ENCODE measurements around the gene PRDM15.

PRDM15 gene

GRCh38 chr21:41775149-41775472 is 104.0 kb downstream of the PRDM15 start:
- Histone ChIP-seq H3K27ac (ENCODE audit: low read depth in 2 of 2, low read length in 2 of 2) (no peak overlapping the region), H3K9ac (ENCODE audit: low read depth in 1 of 2, low read length in 2 of 2) (no peak overlapping the region), H3K4me1 (ENCODE audit: control insufficient read depth in 2 of 2, insufficient read depth in 2 of 2, low read length in 2 of 2) (peaks cover 8% of the 10 kb centered on the region in 2 donors), H3K27me3 (ENCODE audit: control insufficient read depth in 2 of 2, insufficient read depth in 2 of 2, low read length in 2 of 2) (peaks cover 30 to 47% of the 10 kb centered on the region in 2 donors), H3K4me3 (ENCODE audit: low read length in 2 of 2) (no peak overlapping the region), H3K36me3 (ENCODE audit: control insufficient read depth in 2 of 2, insufficient read depth in 2 of 2, low read length in 2 of 2) (no peaks in the 10 kb centered on the region), H3K9me3 (ENCODE audit: control insufficient read depth in 2 of 2, low read length in 2 of 2) (no peaks in the 10 kb centered on the region)

- Histone ChIP-seq H3K36me3 (ENCODE audit: control insufficient read depth in 2 of 2, insufficient read depth in 2 of 2, low read length in 2 of 2) (no peaks in the 10 kb centered on the region), H3K27me3 (ENCODE audit: control insufficient read depth in 2 of 2, insufficient read depth in 2 of 2, low read length in 2 of 2) (peaks cover 30 to 45% of the 10 kb centered on the region in 2 donors), H3K9me3 (ENCODE audit: control insufficient read depth in 2 of 2, low read length in 2 of 2) (no peaks in the 10 kb centered on the region), H3K9ac (ENCODE audit: low read depth in 1 of 2, low read length in 2 of 2) (no peak overlapping the region), H3K4me1 (ENCODE audit: control insufficient read depth in 2 of 2, insufficient read depth in 2 of 2, low read length in 2 of 2) (peaks cover 8 to 13% of the 10 kb centered on the region in 2 donors), H3K27ac (ENCODE audit: low read depth in 2 of 2, low read length in 2 of 2) (no peak overlapping the region), H3K4me3 (ENCODE audit: low read length in 2 of 2) (no peak overlapping the region)
These were observed 104.5 kb downstream of the PRDM15 start for GRCh38 chr21:41774467-41775148.

GRCh38 chr21:41772351-41773080 is 106.6 kb downstream of the PRDM15 start:
- H3K9me3 ChIP-seq (ENCODE audit: control insufficient read depth in 2 of 2, low read length in 2 of 2): no peaks in the 10 kb centered on the region
- H3K9ac ChIP-seq (ENCODE audit: low read depth in 1 of 2, low read length in 2 of 2): no peak overlapping the region
- peaks cover 36 to 53% of the 10 kb centered on the region in 2 donors for H3K27me3 ChIP-seq (ENCODE audit: control insufficient read depth in 2 of 2, insufficient read depth in 2 of 2, low read length in 2 of 2)
- no peak overlapping the region for H3K4me3 ChIP-seq (ENCODE audit: low read length in 2 of 2)
- peaks cover 17 to 25% of the 10 kb centered on the region in 2 donors for H3K4me1 ChIP-seq (ENCODE audit: control insufficient read depth in 2 of 2, insufficient read depth in 2 of 2, low read length in 2 of 2)
- H3K27ac ChIP-seq (ENCODE audit: low read depth in 2 of 2, low read length in 2 of 2): no peak overlapping the region
- no peaks in the 10 kb centered on the region for H3K36me3 ChIP-seq (ENCODE audit: control insufficient read depth in 2 of 2, insufficient read depth in 2 of 2, low read length in 2 of 2)

GRCh38 chr21:41771625-41771945 is 107.6 kb downstream of the PRDM15 start:
- Histone ChIP-seq H3K9ac (ENCODE audit: low read depth in 1 of 2, low read length in 2 of 2) (no peak overlapping the region), H3K4me1 (ENCODE audit: control insufficient read depth in 2 of 2, insufficient read depth in 2 of 2, low read length in 2 of 2) (peaks cover 17 to 28% of the 10 kb centered on the region in 2 donors), H3K27ac (ENCODE audit: low read depth in 2 of 2, low read length in 2 of 2) (no peak overlapping the region), H3K9me3 (ENCODE audit: control insufficient read depth in 2 of 2, low read length in 2 of 2) (no peaks in the 10 kb centered on the region), H3K4me3 (ENCODE audit: low read length in 2 of 2) (no peak overlapping the region), H3K36me3 (ENCODE audit: control insufficient read depth in 2 of 2, insufficient read depth in 2 of 2, low read length in 2 of 2) (no peaks in the 10 kb centered on the region), H3K27me3 (ENCODE audit: control insufficient read depth in 2 of 2, insufficient read depth in 2 of 2, low read length in 2 of 2) (peaks cover 38 to 50% of the 10 kb centered on the region in 2 donors)

GRCh38 chr21:41770901-41771624 is 108.1 kb downstream of the PRDM15 start:
- no peak overlapping the region for H3K9ac ChIP-seq (ENCODE audit: low read depth in 1 of 2, low read length in 2 of 2)
- no peaks in the 10 kb centered on the region for H3K36me3 ChIP-seq (ENCODE audit: control insufficient read depth in 2 of 2, insufficient read depth in 2 of 2, low read length in 2 of 2)
- H3K27ac ChIP-seq (ENCODE audit: low read depth in 2 of 2, low read length in 2 of 2): no peak overlapping the region
- no peaks in the 10 kb centered on the region for H3K9me3 ChIP-seq (ENCODE audit: control insufficient read depth in 2 of 2, low read length in 2 of 2)
- H3K4me1 ChIP-seq (ENCODE audit: control insufficient read depth in 2 of 2, insufficient read depth in 2 of 2, low read length in 2 of 2): peaks cover 17 to 28% of the 10 kb centered on the region in 2 donors
- peaks cover 41 to 50% of the 10 kb centered on the region in 2 donors for H3K27me3 ChIP-seq (ENCODE audit: control insufficient read depth in 2 of 2, insufficient read depth in 2 of 2, low read length in 2 of 2)
- H3K4me3 ChIP-seq (ENCODE audit: low read length in 2 of 2): no peak overlapping the region

- peaks cover 41% of the 10 kb centered on the region in 2 donors for H3K27me3 ChIP-seq (ENCODE audit: control insufficient read depth in 2 of 2, insufficient read depth in 2 of 2, low read length in 2 of 2)
- peak overlapping the region in 1 of 2 donors; percentile 73 for H3K4me3 ChIP-seq (ENCODE audit: low read length in 2 of 2)
- no peak overlapping the region for H3K27ac ChIP-seq (ENCODE audit: low read depth in 2 of 2, low read length in 2 of 2)
- peak overlapping the region in 1 of 2 donors; percentile 69 for H3K9ac ChIP-seq (ENCODE audit: low read depth in 1 of 2, low read length in 2 of 2)
- peaks cover 17 to 33% of the 10 kb centered on the region in 2 donors for H3K4me1 ChIP-seq (ENCODE audit: control insufficient read depth in 2 of 2, insufficient read depth in 2 of 2, low read length in 2 of 2)
- H3K9me3 ChIP-seq (ENCODE audit: control insufficient read depth in 2 of 2, low read length in 2 of 2): no peaks in the 10 kb centered on the region
- H3K36me3 ChIP-seq (ENCODE audit: control insufficient read depth in 2 of 2, insufficient read depth in 2 of 2, low read length in 2 of 2): no peaks in the 10 kb centered on the region
These were observed 109.2 kb downstream of the PRDM15 start for GRCh38 chr21:41769933-41770332.

GRCh38 chr21:41769521-41769920 is 109.6 kb downstream of the PRDM15 start:
- Histone ChIP-seq H3K9ac (ENCODE audit: low read depth in 1 of 2, low read length in 2 of 2) (peak overlapping the region in 1 of 2 donors; percentile 69), H3K4me1 (ENCODE audit: control insufficient read depth in 2 of 2, insufficient read depth in 2 of 2, low read length in 2 of 2) (peaks cover 20 to 36% of the 10 kb centered on the region in 2 donors), H3K36me3 (ENCODE audit: control insufficient read depth in 2 of 2, insufficient read depth in 2 of 2, low read length in 2 of 2) (no peaks in the 10 kb centered on the region), H3K9me3 (ENCODE audit: control insufficient read depth in 2 of 2, low read length in 2 of 2) (no peaks in the 10 kb centered on the region), H3K4me3 (ENCODE audit: low read length in 2 of 2) (peak overlapping the region; percentile 28 to 73), H3K27ac (ENCODE audit: low read depth in 2 of 2, low read length in 2 of 2) (peak overlapping the region; percentile 75 to 79), H3K27me3 (ENCODE audit: control insufficient read depth in 2 of 2, insufficient read depth in 2 of 2, low read length in 2 of 2) (peaks cover 39 to 40% of the 10 kb centered on the region in 2 donors)

- Histone ChIP-seq H3K27me3 (ENCODE audit: control insufficient read depth in 2 of 2, insufficient read depth in 2 of 2, low read length in 2 of 2) (peaks cover 37 to 39% of the 10 kb centered on the region in 2 donors), H3K4me1 (ENCODE audit: control insufficient read depth in 2 of 2, insufficient read depth in 2 of 2, low read length in 2 of 2) (peaks cover 22 to 38% of the 10 kb centered on the region in 2 donors), H3K36me3 (ENCODE audit: control insufficient read depth in 2 of 2, insufficient read depth in 2 of 2, low read length in 2 of 2) (no peaks in the 10 kb centered on the region), H3K4me3 (ENCODE audit: low read length in 2 of 2) (peak overlapping the region; percentile 56 to 73), H3K9me3 (ENCODE audit: control insufficient read depth in 2 of 2, low read length in 2 of 2) (no peaks in the 10 kb centered on the region), H3K9ac (ENCODE audit: low read depth in 1 of 2, low read length in 2 of 2) (peak overlapping the region; percentile 47 to 69), H3K27ac (ENCODE audit: low read depth in 2 of 2, low read length in 2 of 2) (peak overlapping the region; percentile 75 to 79)
These were observed 110.0 kb downstream of the PRDM15 start for GRCh38 chr21:41769111-41769510.

- Histone ChIP-seq H3K9ac (ENCODE audit: low read depth in 1 of 2, low read length in 2 of 2) (peak overlapping the region; percentile 56 to 69), H3K27ac (ENCODE audit: low read depth in 2 of 2, low read length in 2 of 2) (peak overlapping the region; percentile 75 to 79), H3K4me1 (ENCODE audit: control insufficient read depth in 2 of 2, insufficient read depth in 2 of 2, low read length in 2 of 2) (peaks cover 22 to 38% of the 10 kb centered on the region in 2 donors), H3K36me3 (ENCODE audit: control insufficient read depth in 2 of 2, insufficient read depth in 2 of 2, low read length in 2 of 2) (no peaks in the 10 kb centered on the region), H3K4me3 (ENCODE audit: low read length in 2 of 2) (peak overlapping the region; percentile 56 to 73), H3K9me3 (ENCODE audit: control insufficient read depth in 2 of 2, low read length in 2 of 2) (no peaks in the 10 kb centered on the region), H3K27me3 (ENCODE audit: control insufficient read depth in 2 of 2, insufficient read depth in 2 of 2, low read length in 2 of 2) (peaks cover 35 to 39% of the 10 kb centered on the region in 2 donors)
These were observed 110.6 kb downstream of the PRDM15 start for GRCh38 chr21:41768437-41769042.
